ENCODE data around the gene ZNRF3.

DNA sequence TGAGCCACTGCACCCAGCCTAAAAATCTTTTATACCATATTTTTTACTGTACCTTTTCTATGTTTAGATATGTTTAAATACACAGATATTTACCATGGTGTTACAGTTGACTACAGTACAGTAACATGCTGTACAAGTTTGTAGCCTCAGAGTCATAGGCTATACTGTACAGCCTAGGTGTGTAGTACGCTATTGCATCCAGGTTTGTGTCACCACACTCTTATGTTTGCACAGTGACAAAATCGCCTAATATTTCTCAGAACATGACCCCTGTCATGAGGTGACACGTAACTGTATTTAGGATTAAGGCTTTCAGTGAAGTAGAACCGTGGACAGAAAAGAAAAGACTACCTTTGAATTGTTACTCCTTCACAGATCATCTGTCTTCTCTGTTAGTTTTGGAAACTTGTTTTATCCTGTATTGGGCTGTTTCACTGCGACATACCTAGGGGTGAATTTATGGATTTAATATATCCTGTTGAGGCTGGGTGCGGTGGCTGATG, 83.8 kb downstream of the ZNRF3 start:
- TF ChIP-seq, protein P1, sequence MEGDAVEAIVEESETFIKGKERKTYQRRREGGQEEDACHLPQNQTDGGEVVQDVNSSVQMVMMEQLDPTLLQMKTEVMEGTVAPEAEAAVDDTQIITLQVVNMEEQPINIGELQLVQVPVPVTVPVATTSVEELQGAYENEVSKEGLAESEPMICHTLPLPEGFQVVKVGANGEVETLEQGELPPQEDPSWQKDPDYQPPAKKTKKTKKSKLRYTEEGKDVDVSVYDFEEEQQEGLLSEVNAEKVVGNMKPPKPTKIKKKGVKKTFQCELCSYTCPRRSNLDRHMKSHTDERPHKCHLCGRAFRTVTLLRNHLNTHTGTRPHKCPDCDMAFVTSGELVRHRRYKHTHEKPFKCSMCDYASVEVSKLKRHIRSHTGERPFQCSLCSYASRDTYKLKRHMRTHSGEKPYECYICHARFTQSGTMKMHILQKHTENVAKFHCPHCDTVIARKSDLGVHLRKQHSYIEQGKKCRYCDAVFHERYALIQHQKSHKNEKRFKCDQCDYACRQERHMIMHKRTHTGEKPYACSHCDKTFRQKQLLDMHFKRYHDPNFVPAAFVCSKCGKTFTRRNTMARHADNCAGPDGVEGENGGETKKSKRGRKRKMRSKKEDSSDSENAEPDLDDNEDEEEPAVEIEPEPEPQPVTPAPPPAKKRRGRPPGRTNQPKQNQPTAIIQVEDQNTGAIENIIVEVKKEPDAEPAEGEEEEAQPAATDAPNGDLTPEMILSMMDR (conservative IDR thresholded peaks at IDR 0.05; ENCODE audit: low read depth, low read length): no peak
- no peak for TF ChIP-seq EZH2 (IDR thresholded peaks at IDR 0.05; ENCODE audit: low read length, unreplicated experiment)
